ENCODE results near the gene CBX8. TPM values are rescaled to one million over a fixed set of nuclear protein-coding genes. Genes with fewer than 3 reads are reported as not detected.

Gene CBX8
- 4.0 and 4.9 TPM in 2 replicates for total RNA-seq

DNA sequence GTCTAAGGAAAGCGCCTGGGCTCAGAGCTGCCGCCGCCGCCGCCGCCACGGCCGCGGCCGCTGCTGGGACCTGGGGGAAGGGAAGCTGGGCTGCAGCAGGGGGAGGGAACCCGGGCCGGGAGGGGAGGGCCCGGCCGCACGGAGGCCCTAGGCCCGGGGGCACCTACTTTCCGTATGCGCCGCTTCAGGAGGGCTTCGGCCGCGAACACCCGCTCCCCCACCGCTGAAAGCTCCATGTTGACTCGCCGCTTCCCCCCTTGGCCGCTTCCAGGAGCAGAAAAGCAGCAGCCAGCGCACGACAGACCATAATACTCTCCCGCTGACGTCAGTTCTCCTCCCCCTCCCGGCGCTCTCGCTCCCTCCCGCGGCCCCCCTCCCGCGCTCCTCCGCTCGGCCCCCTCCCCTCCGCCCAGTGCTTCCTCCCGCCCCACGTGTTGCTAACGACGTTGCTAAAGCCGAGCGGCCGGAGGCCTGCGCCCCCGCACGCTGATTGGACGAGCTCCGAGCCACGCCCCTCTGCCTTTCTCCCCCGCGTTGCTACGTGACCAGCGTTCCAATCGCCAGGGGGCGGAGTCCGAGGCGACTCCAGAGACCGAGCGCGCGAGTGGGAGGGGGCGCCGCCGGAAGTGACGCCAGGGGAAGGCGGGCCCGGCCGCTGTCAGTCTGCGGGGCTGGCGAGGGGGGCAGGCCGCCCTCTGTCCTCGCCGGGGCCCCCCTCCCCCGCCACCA, at the start of gene CBX8:
Gene CBX8, minus strand, starts transcription at position 315 of the 729 bp plus-strand sequence. Its CDS starts 79 bp downstream, at position 236.
- DNase-seq (peak; percentile 95), ATAC-seq (ENCODE audit: low read depth) (peak; percentile 88)
- TF ChIP-seq, protein P1, sequence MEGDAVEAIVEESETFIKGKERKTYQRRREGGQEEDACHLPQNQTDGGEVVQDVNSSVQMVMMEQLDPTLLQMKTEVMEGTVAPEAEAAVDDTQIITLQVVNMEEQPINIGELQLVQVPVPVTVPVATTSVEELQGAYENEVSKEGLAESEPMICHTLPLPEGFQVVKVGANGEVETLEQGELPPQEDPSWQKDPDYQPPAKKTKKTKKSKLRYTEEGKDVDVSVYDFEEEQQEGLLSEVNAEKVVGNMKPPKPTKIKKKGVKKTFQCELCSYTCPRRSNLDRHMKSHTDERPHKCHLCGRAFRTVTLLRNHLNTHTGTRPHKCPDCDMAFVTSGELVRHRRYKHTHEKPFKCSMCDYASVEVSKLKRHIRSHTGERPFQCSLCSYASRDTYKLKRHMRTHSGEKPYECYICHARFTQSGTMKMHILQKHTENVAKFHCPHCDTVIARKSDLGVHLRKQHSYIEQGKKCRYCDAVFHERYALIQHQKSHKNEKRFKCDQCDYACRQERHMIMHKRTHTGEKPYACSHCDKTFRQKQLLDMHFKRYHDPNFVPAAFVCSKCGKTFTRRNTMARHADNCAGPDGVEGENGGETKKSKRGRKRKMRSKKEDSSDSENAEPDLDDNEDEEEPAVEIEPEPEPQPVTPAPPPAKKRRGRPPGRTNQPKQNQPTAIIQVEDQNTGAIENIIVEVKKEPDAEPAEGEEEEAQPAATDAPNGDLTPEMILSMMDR (IDR thresholded peaks at IDR 0.05), result no peak
- Mint-ChIP-seq H3K9me3 (no peaks in the 10 kb centered on the region), H3K27me3 (peaks cover 32% of the 10 kb centered on the region), H3K36me3 (ENCODE audit: low read depth) (no peaks in the 10 kb centered on the region), H3K27ac (peak within 1 kb of the TSS; percentile 87), H3K4me3 (peak within 1 kb of the TSS; percentile 85), H3K4me1 (peaks cover 34% of the 10 kb centered on the region)
- CTCF ChIA-PET, result interaction anchor here (0.7 to 1.5 kb wide), 5 partner anchors 15 to 55 kb away, joined by 3 to 5 read pairs (median 4); partner anchors contain the start of gene CBX4
- POLR2A ChIA-PET, result interaction anchor here (0.6 to 6.6 kb wide), 24 partner anchors 8 to 1674 kb away, joined by 3 to 65 read pairs (median 4); partner anchors contain the start of genes CBX4 and GAA
- intact Hi-C loops (cut with micrococcal nuclease), result loop anchor here (2.0 to 5.0 kb wide), 5 partner anchors 14 to 240 kb away; partner anchors contain the start of genes CBX2, CBX4, CCDC40 and TBC1D16

DNA sequence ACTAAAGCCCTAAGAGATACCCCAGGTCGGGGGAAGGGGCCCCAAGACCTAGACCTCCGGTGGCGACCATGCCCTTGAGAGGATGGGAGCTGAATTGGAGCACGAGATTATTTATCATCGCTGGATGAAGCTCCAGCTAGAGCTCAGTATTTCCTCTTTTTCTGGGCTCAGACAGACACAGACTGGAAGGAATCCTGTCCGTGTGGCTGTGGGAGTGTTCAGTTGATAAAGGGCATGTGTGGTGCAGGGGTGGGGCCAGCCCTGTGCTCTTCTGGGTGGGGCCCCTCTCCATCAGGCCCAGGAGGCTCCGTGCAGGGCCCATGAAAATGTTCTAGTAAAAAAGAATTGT, 48.7 kb upstream of the CBX8 start:
- Mint-ChIP-seq H3K4me3 (peak overlapping the region; percentile 7), H3K36me3 (ENCODE audit: low read depth) (no peaks in the 10 kb centered on the region), H3K4me1 (peaks cover 34% of the 10 kb centered on the region), H3K27ac (no peak overlapping the region), H3K27me3 (peaks cover 23% of the 10 kb centered on the region), H3K9me3 (no peaks in the 10 kb centered on the region)
- POLR2A ChIA-PET, result interaction anchor here (1.0 to 4.3 kb wide), 5 partner anchors 9 to 148 kb away, joined by 4 to 27 read pairs (median 5); partner anchors contain the start of gene CBX8
- DNase-seq (no peak), ATAC-seq (ENCODE audit: low read depth) (no peak)
- intact Hi-C loops (cut with micrococcal nuclease), result loop anchor here (1.0 kb wide), 1 partner anchor 146 kb away; no protein-coding TSS in a partner anchor
- TF ChIP-seq, protein P1 (IDR thresholded peaks at IDR 0.05), result no peak
- CTCF ChIA-PET, result interaction anchor here (1.1 to 3.9 kb wide), 7 partner anchors 10 to 130 kb away, joined by 3 to 23 read pairs (median 6); no protein-coding TSS in a partner anchor

DNA sequence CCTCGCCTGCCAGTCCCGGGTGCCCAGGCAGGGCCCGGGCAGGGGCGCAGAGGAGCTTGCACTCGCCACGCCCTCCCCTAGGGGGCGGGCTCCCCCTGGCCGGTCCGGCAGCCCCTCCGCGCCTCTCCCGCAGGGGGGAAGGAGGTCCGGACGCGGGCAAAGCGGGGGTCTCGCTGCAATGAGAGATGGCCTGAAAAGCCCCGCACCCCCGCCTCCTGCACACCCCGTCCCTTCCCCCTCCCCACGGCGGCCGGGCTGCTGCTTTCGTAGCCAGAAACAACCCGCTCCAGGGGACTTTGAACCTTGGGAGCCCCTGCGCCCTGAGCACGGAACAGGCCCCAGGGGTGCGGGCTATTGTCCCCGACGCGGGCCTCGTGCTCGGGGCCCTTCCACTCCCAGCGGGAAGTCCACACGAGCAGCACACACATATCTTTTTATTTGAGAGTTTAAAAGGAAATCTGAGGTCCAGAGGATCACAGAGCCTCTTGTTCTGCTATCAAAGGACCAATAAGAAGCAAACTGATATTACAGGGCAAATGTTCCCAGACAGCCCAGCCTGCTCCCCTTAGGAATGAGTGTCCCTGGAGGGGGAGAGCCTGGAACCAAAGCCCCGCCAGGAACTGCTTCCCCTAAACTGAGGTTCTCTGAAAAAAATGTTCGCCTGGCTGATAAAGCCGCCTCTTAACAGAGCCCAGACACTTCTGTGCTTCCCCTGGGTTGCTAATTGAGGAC, 48.2 kb upstream of the CBX8 start:
- H3K4me3 Mint-ChIP-seq, result peak overlapping the region; percentile 41

DNA sequence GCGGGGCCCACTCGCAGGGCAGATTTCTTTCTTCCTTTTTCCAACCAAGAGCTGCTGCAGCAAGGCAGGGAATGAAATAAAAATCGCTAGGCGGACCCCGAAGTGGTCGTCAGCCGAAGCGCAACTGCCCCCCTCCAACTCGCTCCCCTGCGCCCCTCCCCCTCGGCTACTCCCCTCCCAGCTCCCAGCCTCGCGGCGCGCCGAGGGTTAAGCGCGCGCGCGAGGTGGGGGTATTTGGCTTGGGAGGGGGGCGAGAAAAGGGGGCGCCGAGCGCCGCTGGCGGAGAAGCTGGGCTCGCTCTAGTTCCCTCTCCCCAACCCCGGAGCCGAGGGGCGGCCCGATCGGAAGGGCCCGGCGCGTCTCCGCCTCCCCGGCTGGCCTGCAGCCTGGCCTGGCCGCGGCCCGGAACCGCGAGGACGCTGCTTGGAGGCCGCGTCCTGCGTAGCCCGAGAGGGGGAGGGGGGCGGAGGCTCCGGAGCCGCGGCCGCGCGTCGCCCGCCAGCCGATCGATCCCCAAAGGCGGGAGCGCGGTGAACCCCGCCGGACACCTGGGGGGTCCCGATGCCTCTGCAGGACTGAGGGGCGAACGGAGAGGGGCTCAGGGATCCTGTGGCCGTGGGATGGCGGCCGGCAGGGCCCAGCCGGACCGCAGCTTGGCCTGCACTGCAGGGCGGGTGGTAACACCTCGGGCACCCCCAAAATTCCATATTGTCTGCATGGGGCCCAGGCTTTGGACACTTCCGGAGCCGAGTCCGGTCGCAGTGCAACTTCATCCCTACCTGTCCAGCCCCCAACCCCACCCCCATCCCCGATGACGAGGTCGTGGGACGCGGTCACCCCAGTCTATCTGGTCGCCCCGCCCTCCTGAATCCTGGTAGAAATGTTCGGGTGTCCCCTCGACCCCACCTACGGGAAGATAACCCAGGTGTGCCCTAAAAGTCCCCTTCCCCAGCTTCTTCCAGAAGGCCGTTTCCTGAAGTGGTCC, 47.2 kb upstream of the CBX8 start:
- H3K27me3 Mint-ChIP-seq, result peaks cover 28% of the 10 kb centered on the region
- TF ChIP-seq, protein P1 (IDR thresholded peaks at IDR 0.05), result no peak
- no peak for DNase-seq
- intact Hi-C loops (cut with micrococcal nuclease), result loop anchor here (1.0 kb wide), 1 partner anchor 126 kb away; no protein-coding TSS in a partner anchor
- H3K4me1 Mint-ChIP-seq, result peaks cover 40% of the 10 kb centered on the region
- H3K9me3 Mint-ChIP-seq, result no peaks in the 10 kb centered on the region
- H3K4me3 Mint-ChIP-seq, result peak overlapping the region; percentile 83
- ChIA-PET CTCF (interaction anchor here (0.8 to 3.9 kb wide), 9 partner anchors 9 to 165 kb away, joined by 3 to 23 read pairs (median 4); no protein-coding TSS in a partner anchor), POLR2A (interaction anchor here (0.6 to 7.2 kb wide), 10 partner anchors 20 to 150 kb away, joined by 3 to 212 read pairs (median 4); no protein-coding TSS in a partner anchor)
- no peaks in the 10 kb centered on the region for H3K36me3 Mint-ChIP-seq (ENCODE audit: low read depth)
- no peak overlapping the region for H3K27ac Mint-ChIP-seq
- ATAC-seq (ENCODE audit: low read depth), result no peak

More for the DNA sequence above, 48.2 kb upstream of the CBX8 start:
- Mint-ChIP-seq H3K27ac (no peak overlapping the region), H3K27me3 (peaks cover 26% of the 10 kb centered on the region), H3K4me1 (peaks cover 37% of the 10 kb centered on the region), H3K36me3 (ENCODE audit: low read depth) (no peaks in the 10 kb centered on the region), H3K9me3 (no peaks in the 10 kb centered on the region)
- DNase-seq (peak; percentile 72), ATAC-seq (ENCODE audit: low read depth) (peak; percentile 72)
- intact Hi-C loops (cut with micrococcal nuclease), result loop anchor here (1.0 kb wide), 2 partner anchors 125 to 146 kb away; no protein-coding TSS in a partner anchor
- TF ChIP-seq, protein P1 (IDR thresholded peaks at IDR 0.05), result no peak
- ChIA-PET POLR2A (interaction anchor here (0.6 to 7.2 kb wide), 11 partner anchors 8 to 149 kb away, joined by 3 to 212 read pairs (median 4); partner anchors contain the start of gene CBX8), CTCF (interaction anchor here (1.1 to 3.9 kb wide), 9 partner anchors 8 to 164 kb away, joined by 3 to 23 read pairs (median 4); no protein-coding TSS in a partner anchor)
